GM18951 (cell line): ENCODE results near the gene C16orf86.
"Not testable (repeated sequence)": the region's sequence is repeated elsewhere in the genome, so short reads cannot be mapped to it uniquely, and the experiment has no call there.

Experiments
- POLR2A ChIP-seq: IDR thresholded peaks from 4 replicates; pipeline ENCODE4 v1.6.1; 2011; ENCODE audit warnings: mild to moderate bottlenecking; ENCODE audit not compliant: insufficient read length, insufficient read depth; ENCODE audit errors: extremely low read depth
- in situ Hi-C: fragments of 300-500 bp; cut with MboI; formaldehyde crosslinking; loops from one replicate; pipeline ENCODE4 v1.12.0; 2022; ENCODE audit warnings: low sequenced_read_pairs, mixed read lengths, inconsistent platforms; ENCODE audit not compliant: unreplicated experiment

The C16orf86 gene

DNA sequence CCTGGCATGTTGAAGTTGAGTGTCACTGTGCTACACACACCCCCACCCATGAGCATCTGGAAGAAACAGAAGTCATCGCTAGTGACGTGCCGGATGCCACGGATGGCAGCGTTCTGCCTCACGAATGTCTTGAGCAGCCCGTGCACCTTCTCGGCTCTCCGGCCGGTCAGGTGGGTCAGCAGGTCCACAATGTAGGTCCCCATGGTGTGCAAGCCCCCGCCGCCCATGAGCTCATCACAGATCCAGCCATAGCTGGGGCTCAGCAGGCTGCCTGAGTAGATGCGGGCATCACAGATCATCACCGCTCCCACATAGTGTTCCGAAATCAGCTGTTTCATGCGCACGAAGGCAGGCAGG is 8.9 kb downstream of the C16orf86 start:
- in situ Hi-C loops, result no loop called here
- TF ChIP-seq POLR2A, result no peak

DNA sequence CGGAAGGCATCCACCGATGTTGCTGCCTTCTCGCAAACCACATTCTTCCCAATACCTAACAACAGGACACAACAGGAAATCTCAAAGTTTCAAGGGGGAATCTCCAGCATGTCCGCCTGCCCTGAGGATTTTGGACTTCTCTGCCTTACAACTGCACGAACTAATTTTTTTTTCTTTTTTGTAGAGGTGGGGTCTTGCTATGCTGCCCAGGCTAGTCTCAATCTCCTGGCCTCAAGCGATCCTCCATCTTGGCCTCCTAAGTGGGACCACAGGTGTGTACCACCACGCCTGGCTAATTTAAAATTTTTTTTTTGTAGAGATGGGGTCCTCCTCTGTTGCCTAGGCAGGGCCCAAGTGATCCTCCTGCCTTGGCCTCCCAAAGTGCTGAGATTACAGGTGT is 9.4 kb downstream of the C16orf86 start:
- TF ChIP-seq POLR2A, result no peak
- in situ Hi-C loops, result no loop called here

DNA sequence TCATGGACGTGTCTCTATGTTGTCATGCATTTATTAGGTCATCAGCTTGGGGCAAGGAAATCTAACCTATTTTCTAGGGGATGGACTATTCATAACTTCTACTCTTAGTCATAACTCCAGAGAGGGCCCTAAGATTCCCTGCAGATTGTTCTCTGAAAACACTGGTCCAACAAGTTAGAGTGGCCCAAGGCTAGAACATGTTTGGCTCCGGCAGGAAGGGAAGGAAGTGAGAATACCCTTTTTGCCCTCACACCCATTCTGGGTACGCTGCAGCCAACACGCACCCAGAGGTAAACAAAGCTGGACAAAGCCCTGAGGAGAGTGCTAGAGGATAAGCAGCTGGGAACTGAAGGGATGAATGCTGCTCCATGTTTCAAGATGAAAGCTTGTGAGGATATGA is 9.9 kb downstream of the C16orf86 start:
- TF ChIP-seq POLR2A, result no peak
- in situ Hi-C loops, result no loop called here

DNA sequence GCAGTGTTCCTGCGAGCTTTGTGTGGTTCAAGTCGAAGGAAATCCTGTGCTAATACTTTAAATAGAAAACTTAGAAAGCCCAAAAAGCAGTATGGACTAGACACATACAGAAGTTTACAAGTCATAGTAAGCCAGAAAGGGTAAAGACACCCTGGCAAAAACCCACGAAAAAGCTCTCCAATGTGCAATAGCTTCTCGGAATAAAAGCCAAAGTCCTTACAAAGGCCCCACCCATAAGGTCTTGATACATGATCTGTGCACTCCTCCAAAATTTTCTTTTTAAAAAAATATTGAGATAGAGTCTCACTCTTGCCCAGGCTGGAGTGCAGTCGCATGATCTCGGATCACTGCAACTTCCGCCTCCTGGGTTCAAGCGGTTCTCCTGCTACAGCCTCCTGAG is 10.3 kb downstream of the C16orf86 start:
- TF ChIP-seq POLR2A, result no peak
- in situ Hi-C loops, result no loop called here

DNA sequence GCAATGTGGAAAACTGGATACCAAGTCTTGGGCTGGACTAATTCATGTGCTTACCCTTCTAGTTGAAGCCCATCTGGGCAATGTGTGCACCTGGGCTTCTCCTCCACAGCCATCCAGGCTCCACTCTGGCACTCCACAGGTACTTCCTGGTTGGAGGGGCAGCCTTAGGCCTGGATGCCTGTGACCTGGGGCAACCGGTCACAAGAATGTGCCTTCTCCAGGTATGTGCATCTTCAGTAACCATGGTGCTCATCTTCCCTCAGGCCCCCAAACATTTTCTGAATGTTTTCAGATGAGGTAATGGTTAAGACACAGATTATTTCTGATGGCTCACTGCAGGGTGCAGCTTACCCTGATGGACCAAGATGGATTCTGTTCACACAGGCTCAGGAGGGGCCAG is 11.1 kb downstream of the C16orf86 start:
- no peak for TF ChIP-seq POLR2A
- in situ Hi-C loops, result no loop called here

DNA sequence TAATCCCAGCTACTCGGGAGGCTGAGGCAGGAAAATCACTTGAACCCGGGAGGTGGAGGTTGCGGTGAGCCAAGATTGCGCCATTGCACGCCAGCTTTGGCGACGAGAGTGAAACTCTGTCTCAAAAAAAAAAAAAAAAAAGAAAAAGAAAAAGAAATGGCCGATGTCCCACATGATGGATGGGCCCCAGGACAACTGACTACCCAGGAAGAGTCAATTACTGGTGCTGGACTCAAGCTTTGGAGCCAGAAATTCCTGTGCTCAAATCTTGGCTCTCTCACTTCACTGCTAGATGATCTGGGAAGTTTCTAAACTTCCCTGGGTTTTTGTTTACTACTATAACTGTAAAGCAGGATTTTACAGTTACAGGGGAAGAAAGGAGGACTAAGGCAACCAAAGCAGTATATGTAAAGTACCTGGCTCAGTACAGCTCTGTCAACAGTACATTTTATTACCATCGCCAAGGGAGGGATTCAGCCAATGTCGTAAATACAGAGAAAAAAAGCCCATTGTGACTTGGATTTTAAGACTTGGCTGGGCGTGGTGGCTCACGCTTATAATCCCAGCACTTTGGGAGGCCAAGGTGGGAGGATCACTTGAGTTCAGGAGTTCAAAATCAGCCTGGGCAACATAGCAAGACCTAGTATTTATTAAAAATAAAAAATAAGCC is 11.9 kb downstream of the C16orf86 start:
- in situ Hi-C loops, result no loop called here
- no peak for TF ChIP-seq POLR2A

DNA sequence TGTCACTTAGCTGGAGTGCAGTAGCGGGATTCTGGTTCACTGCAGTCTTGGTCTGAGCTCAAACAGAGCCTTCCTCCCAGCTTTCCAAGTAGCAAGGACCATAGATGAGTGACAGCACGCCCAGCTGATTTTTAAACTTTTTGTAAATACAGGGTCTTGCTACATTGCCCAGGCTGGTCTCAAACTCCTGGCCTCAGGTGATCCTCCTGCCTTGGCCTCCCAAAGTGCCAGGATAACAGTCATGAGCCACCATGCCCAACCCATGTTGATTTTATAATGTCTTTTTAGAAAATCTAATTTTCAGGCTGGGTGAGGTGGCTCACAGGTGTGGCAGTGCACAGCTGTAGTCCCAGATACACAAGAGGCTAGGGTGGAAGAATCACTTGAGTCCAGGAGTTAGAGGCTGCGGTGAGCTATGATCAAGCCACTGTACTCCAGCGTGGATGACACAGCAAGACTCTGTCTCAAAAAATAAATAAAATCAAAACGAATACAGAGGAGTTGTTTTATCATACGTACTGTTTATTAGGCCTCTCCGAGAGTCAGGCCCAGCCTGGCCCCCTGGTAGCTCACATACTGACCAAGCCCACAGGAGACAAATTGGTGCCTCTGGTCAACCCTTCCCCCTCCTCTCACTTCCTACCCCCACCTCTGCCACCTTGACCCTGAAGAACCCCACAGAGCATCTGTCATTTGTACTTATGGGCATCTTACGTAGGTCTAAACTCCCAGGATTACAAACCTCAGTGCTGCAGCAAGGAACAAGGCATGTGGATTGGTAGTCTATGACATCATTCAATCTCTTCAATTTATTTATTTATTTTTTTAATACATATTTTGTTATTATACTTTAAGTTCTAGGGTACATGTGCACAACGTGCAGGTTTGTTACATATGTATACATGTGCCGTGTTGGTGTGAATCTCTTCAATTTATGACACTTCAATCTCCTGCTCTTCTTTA is 13.6 kb downstream of the C16orf86 start:
- in situ Hi-C loops, result no loop called here
- TF ChIP-seq POLR2A, result no peak

DNA sequence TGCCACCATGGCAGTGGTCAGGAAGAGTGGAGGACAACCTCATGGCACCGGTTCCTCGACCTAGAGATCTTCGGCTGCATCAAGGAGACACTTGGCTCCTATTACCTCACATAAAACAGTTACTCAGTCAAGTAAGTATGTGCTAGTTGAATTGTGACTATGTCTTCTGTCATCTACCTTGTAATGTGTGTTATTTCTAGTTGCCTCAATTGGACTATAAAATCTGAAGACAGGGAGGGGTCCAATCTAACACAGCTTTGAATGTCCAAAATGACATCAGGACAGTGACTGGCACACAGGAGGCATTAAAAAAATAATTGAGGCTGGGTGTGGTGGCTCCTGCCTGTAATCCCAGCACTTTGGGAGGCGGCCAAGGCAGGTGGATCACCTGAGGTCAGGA is 17.2 kb downstream of the C16orf86 start:
- TF ChIP-seq POLR2A, result no peak
- in situ Hi-C loops, result no loop called here

DNA sequence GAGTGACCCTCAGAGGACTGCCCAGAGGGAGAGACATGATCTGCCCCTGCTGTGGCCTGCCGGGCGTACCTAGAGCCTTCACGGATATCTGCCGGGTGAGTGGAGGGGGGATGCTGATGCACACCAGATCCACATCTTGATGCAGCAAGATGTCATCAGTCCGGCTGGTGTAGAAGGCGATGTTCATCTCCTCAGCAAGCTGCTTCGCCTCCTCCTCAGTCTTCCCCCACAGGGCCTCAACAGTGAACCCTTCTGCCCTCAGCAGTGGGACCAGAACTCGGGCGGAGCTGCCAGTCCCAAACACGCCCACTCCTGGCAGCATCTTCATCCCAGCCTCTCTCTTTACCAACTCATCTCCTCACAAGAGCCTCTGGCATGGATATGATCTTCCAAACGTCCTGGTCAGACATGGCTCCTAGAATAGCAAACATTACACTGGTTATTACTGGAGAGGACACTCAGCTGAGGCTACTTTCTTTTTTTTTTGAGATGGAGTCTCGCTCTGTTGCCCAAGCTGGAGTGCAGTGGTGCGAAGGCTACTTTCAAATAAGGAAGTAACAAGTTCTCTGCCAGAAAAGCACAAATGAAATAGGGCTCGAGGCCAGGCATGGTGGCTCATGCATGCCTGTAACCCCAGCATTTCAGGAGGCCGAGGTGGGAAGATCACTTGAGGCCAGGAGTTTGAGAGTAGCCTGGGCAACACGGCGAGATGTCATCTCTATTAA is 18.9 kb downstream of the C16orf86 start:
- TF ChIP-seq POLR2A, result no peak
- in situ Hi-C loops, result no loop called here

DNA sequence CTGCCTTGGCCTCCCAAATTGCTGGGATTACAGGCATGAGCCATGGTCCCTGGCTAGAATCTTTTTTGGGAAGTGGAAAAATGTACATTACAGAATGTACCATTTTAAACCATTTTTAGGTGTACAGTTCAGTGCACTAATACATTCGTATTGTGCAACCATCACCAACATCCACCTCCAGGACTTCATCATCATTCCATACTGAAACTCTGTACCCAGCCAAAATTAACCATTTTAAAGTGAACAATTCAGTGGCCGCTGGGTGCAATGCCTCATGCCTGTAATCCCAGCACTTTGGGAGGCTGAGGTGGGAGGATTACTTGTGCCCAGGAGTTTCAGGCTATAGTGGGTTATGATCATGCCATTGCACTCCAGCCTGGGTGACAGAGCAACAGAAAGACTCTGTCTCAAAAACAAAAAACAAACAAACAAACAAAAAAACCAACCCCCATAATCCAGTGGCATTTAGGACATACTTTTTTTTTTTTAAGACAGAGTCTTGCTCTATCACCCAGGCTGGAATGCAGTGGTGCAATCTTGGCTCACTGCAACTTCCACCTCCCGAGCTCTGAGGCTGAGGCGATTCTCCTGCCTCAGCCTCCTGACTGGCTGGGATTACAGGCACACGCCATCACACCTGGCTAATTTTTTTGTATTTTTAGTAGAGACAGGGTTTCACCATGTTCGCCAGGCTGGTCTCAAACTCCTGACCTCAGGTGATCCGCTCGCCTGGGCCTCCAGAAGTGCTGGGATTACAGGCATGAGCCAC is 27.1 kb downstream of the C16orf86 start:
- in situ Hi-C loops, result not testable (repeated sequence)

DNA sequence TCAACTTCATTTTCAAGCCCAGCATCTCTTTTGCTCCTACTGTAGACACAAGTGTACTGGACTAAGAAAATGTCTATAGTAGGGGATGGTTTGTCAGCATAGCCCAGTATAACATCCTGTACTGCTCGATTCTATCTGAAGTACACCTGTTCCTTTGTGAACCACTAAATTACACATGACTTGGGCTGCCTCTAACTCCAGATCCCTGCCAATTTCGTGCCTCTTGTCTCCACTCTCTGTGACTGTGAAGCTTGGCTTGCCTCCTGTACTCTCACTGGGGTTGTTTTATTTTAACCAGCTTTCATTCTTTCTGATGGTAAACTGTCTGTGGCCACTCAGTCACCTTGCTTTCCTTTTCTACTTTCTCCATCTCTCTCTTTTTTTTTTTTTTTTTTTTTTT is 28.0 kb downstream of the C16orf86 start:
- in situ Hi-C loops, result no loop called here
- no peak for TF ChIP-seq POLR2A

DNA sequence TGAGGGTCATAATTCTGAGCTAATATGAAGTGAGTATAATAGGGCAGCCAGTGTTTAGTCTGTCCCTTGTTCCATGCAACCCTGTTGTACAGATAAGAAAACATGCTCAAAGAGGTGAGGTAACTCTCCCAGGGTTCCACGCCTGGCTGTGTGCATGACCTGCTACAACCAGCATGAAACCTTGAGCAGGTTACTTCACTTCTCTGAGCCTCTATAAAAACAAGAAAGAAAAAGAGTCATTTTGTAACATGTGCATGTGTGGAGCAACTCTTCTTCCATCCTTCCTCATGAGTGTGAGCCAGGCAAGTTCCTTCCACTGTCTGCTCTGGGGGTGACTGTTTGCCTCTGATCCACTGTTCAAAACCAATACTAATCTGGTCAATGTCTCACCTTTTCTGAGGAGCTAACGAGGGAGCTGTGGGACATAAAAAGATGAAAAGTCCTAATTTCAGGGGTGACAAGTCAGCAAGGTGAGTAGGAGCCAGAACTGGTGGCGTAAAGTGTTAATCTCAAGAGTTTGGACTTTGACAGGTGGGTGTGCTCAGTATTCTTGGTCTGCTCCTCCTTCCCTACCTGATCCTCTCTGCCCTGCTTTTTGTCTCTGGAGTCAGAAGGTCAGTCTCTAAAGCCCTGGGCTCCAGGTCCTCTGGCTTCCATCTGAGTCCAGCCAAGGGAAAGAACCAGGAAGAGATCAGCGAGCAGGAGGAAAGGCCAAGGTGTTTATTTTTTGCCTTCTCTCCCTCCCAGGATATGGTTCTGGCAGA is 31.0 kb downstream of the C16orf86 start:
- TF ChIP-seq POLR2A, result no peak
- in situ Hi-C loops, result no loop called here

DNA sequence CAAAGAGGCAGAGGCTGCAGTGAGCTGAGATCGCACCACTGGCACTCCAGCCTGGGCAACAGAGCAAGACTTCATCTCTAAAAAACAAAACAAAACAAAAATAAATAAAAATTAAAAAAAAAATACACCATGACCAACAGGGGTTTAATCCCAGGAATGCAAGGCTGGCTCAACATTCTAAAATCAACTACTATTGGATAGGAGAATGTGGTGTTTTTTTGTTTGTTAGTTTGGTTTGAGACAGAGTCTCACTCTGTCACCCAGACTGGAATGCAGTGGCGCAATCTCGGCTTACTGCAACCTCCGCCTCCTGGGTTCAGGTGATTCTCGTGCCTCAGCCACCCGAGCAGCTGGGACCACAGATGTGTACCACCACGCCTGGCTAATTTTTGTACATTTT is 32.7 kb downstream of the C16orf86 start:
- in situ Hi-C loops, result no loop called here
- TF ChIP-seq POLR2A, result no peak

DNA sequence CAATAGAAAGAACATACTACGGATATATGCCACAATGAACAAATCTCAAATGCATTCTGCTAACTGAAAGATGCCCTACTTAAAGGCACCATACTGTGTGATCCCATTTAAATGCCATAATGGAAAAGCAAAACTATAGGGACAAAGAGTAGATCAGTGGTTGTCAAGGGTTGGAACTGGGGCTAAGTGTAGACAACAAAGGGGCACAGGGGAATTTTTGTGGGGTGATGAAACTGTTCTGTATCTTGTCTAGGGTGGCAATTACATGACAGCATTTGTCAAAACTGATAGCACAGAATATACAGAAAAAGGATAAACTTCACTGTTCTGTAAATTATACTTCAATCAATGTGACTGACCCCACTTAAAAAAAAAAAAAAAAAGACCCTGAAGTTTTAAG is 34.8 kb downstream of the C16orf86 start:
- no peak for TF ChIP-seq POLR2A
- in situ Hi-C loops, result no loop called here
